GM20000 (cell line): Measurements from ENCODE around the gene CEP112.

Experiments used
- DNase-seq: peaks from one replicate; pipeline ENCODE4 v3.0.0; 2012; ENCODE audit warnings: low spot score
- CTCF ChIP-seq: IDR thresholded peaks from 2 replicates; pipeline ENCODE4 v1.5.1; 2012; ENCODE audit warnings: mild to moderate bottlenecking, control low read depth; ENCODE audit errors: extremely low read depth, missing control alignments

Gene CEP112

GRCh38 chr17:65807361-65807760, 384.6 kb downstream of the CEP112 start:
- TF ChIP-seq CTCF, result no peak

GRCh38 chr17:65801513-65801912, 390.4 kb downstream of the CEP112 start:
- DNase-seq, result no peak
- no peak for TF ChIP-seq CTCF

More at GRCh38 chr17:65807361-65807760, 384.6 kb downstream of the CEP112 start:
- no peak for DNase-seq

GRCh38 chr17:65800655-65801054, 391.3 kb downstream of the CEP112 start:
- no peak for DNase-seq
- no peak for TF ChIP-seq CTCF

GRCh38 chr17:65799869-65800268, 392.1 kb downstream of the CEP112 start:
- no peak for TF ChIP-seq CTCF
- DNase-seq, result no peak

- no peak for DNase-seq
- TF ChIP-seq CTCF, result no peak
Observed at GRCh38 chr17:65799454-65799853, 392.5 kb downstream of the CEP112 start.

GRCh38 chr17:65797809-65798208, 394.1 kb downstream of the CEP112 start:
- DNase-seq, result no peak
- TF ChIP-seq CTCF, result no peak

GRCh38 chr17:65797101-65797500, 394.8 kb downstream of the CEP112 start:
- TF ChIP-seq CTCF, result no peak

GRCh38 chr17:65794572-65794971, 397.4 kb downstream of the CEP112 start:
- DNase-seq, result no peak
- TF ChIP-seq CTCF, result no peak

More at GRCh38 chr17:65797101-65797500, 394.8 kb downstream of the CEP112 start:
- DNase-seq, result no peak
